ENCODE results near the gene HBE1. TPM values are rescaled to one million over a fixed set of nuclear protein-coding genes. Genes with fewer than 3 reads are reported as not detected.

The HBE1 gene
- total and polyA plus RNA-seq, 2 donors (not counting 1 experiment from before 2014, with no cell fraction given) = not detected

GRCh38 chr11:5266609-5267008 lies 3.1 kb downstream of the HBE1 start:
- DNase-seq (no peak), ATAC-seq (ENCODE audit: low read depth) (no peak)
- no peaks in the 10 kb centered on the region for H3K79me2 ChIP-seq (ENCODE audit: control insufficient read depth, insufficient read depth, low read length)
- Mint-ChIP-seq H3K27ac (no peak overlapping the region), H3K4me3 (no peak overlapping the region), H3K27me3 (no peaks in the 10 kb centered on the region), H3K4me1 (no peaks in the 10 kb centered on the region), H3K9me3 (ENCODE audit: insufficient read depth) (no peaks in the 10 kb centered on the region)
- ChIA-PET POLR2A (no interaction called here), CTCF (no interaction called here)
- H3K27me3 ChIP-seq (replicated peaks in 1 of 4; ENCODE audit: control extremely low read depth in 1 of 4, control insufficient read depth in 3 of 4, insufficient read depth in 4 of 4, low read length in 3 of 4) = no peaks in the 10 kb centered on the region
- H3K36me3 ChIP-seq (replicated peaks in 1 of 2; ENCODE audit: control extremely low read depth in 1 of 2, control insufficient read depth in 1 of 2, extremely low read depth in 1 of 2, insufficient read depth in 2 of 2, low read length in 1 of 2) = no peaks in the 10 kb centered on the region
- H3K4me2 ChIP-seq (replicated peaks; ENCODE audit: low read depth, low read length, poor library complexity, severe bottlenecking) = no peak overlapping the region
- H3K4me3 ChIP-seq (ENCODE audit: control extremely low read depth in 1 of 5, extremely low read depth in 1 of 5, insufficient read depth in 1 of 5, low read depth in 2 of 5, low read length in 4 of 5) = no peak overlapping the region
- no peak overlapping the region for H3K9ac ChIP-seq (ENCODE audit: low read length)
- TF ChIP-seq EZH2 (IDR thresholded peaks at IDR 0.05; ENCODE audit: borderline replicate concordance, insufficient read depth, low read depth, low read length, poor library complexity, severe bottlenecking) = no peak
- TF ChIP-seq CTCF (IDR thresholded peaks at IDR 0.05) = no peak
- no peaks in the 10 kb centered on the region for H3K9me3 ChIP-seq (ENCODE audit: control extremely low read depth in 1 of 3, control insufficient read depth in 2 of 3, insufficient read depth in 1 of 3, low read length in 2 of 3)
- no peak overlapping the region for H2AFZ ChIP-seq (ENCODE audit: insufficient read depth, low read depth, low read length, poor library complexity, severe bottlenecking)
- intact Hi-C loops (cut with micrococcal nuclease) = no loop called here
- no peak overlapping the region for H3K27ac ChIP-seq (ENCODE audit: low read length in 2 of 2)
- no peaks in the 10 kb centered on the region for H4K20me1 ChIP-seq (ENCODE audit: control insufficient read depth, insufficient read depth, low read length, poor library complexity, severe bottlenecking)
- no peaks in the 10 kb centered on the region for H3K4me1 ChIP-seq (ENCODE audit: control insufficient read depth in 2 of 2, insufficient read depth in 2 of 2, low read length in 2 of 2)

- Mint-ChIP-seq H3K27ac (no peak overlapping the region), H3K4me3 (no peak overlapping the region), H3K4me1 (no peaks in the 10 kb centered on the region), H3K27me3 (no peaks in the 10 kb centered on the region), H3K9me3 (ENCODE audit: insufficient read depth) (no peaks in the 10 kb centered on the region)
- no peak for TF ChIP-seq CTCF (IDR thresholded peaks at IDR 0.05)
- TF ChIP-seq EZH2 (IDR thresholded peaks at IDR 0.05; ENCODE audit: borderline replicate concordance, insufficient read depth, low read depth, low read length, poor library complexity, severe bottlenecking) = no peak
- no CpG with 5 or more reads among the region's 2 CpGs for WGBS (ENCODE audit: insufficient coverage)
- intact Hi-C loops (cut with micrococcal nuclease) = no loop called here
- no peak for DNase-seq
- Histone ChIP-seq H3K9ac (ENCODE audit: low read length) (no peak overlapping the region), H3K4me1 (ENCODE audit: control insufficient read depth in 2 of 2, insufficient read depth in 2 of 2, low read length in 2 of 2) (no peaks in the 10 kb centered on the region), H3K4me2 (replicated peaks; ENCODE audit: low read depth, low read length, poor library complexity, severe bottlenecking) (no peak overlapping the region), H3K27me3 (replicated peaks in 1 of 4; ENCODE audit: control extremely low read depth in 1 of 4, control insufficient read depth in 3 of 4, insufficient read depth in 4 of 4, low read length in 3 of 4) (no peaks in the 10 kb centered on the region), H3K4me3 (ENCODE audit: control extremely low read depth in 1 of 5, extremely low read depth in 1 of 5, insufficient read depth in 1 of 5, low read depth in 2 of 5, low read length in 4 of 5) (no peak overlapping the region), H3K27ac (ENCODE audit: low read length in 2 of 2) (no peak overlapping the region), H3K79me2 (ENCODE audit: control insufficient read depth, insufficient read depth, low read length) (no peaks in the 10 kb centered on the region), H4K20me1 (ENCODE audit: control insufficient read depth, insufficient read depth, low read length, poor library complexity, severe bottlenecking) (no peaks in the 10 kb centered on the region), H2AFZ (ENCODE audit: insufficient read depth, low read depth, low read length, poor library complexity, severe bottlenecking) (no peak overlapping the region), H3K36me3 (replicated peaks in 1 of 2; ENCODE audit: control extremely low read depth in 1 of 2, control insufficient read depth in 1 of 2, extremely low read depth in 1 of 2, insufficient read depth in 2 of 2, low read length in 1 of 2) (no peaks in the 10 kb centered on the region), H3K9me3 (ENCODE audit: control extremely low read depth in 1 of 3, control insufficient read depth in 2 of 3, insufficient read depth in 1 of 3, low read length in 2 of 3) (no peaks in the 10 kb centered on the region)
- no peak for ATAC-seq (ENCODE audit: low read depth)
- POLR2A ChIA-PET = no interaction called here
- CTCF ChIA-PET = no interaction called here
Observed at GRCh38 chr11:5265832-5266231, 3.9 kb downstream of the HBE1 start.

Measured in B cell (primary cell).